A673 (cell line): Measurements from ENCODE around the gene HEBP2.

ENCODE experiments used
- EZH2 ChIP-seq: fragments of 200-600 bp; sonication (generic); IDR thresholded peaks from 2 replicates; pipeline ENCODE4 v1.6.1; 2017; ENCODE audit warnings: borderline replicate concordance, low read depth, mild to moderate bottlenecking, mixed read lengths, antibody characterized with exemption, low read length; ENCODE audit not compliant: poor library complexity, severe bottlenecking
- TF ChIP-seq, protein P1 (sequence below): fragments of 300-800, 200-600 bp; sonication (generic); conservative IDR thresholded peaks from 2 replicates; pipeline ENCODE4 v1.5.1; 2017; ENCODE audit warnings: low read depth, mild to moderate bottlenecking, antibody characterized with exemption, low read length, moderate library complexity, mixed read lengths

DNA sequence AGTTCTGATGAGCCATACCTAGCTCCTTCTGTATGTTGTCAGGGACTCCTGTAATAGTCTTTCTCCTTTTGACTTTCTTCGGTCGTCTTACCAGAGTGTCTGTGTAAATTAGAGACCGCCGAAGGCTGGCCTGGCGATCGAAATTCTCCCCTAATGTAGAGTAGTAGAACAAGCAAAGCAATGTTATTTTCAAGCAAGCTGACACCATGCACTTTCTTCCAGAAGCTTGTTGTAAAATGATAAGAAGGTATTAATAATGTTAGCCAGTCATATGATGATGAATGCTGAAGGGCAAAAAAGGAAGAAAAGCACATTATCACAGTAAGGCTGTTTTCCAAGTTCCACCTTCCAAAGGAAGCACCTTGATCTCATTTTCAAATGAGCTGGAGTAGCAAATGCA, 37.9 kb downstream of the HEBP2 start:
- TF ChIP-seq, protein P1, sequence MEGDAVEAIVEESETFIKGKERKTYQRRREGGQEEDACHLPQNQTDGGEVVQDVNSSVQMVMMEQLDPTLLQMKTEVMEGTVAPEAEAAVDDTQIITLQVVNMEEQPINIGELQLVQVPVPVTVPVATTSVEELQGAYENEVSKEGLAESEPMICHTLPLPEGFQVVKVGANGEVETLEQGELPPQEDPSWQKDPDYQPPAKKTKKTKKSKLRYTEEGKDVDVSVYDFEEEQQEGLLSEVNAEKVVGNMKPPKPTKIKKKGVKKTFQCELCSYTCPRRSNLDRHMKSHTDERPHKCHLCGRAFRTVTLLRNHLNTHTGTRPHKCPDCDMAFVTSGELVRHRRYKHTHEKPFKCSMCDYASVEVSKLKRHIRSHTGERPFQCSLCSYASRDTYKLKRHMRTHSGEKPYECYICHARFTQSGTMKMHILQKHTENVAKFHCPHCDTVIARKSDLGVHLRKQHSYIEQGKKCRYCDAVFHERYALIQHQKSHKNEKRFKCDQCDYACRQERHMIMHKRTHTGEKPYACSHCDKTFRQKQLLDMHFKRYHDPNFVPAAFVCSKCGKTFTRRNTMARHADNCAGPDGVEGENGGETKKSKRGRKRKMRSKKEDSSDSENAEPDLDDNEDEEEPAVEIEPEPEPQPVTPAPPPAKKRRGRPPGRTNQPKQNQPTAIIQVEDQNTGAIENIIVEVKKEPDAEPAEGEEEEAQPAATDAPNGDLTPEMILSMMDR: no peak
- no peak for TF ChIP-seq EZH2
